Frontal cortex (tissue), 4 donors: ENCODE results near the gene RGS7. TPM values are rescaled to one million over a fixed set of nuclear protein-coding genes. Genes with fewer than 3 reads are reported as not detected.
A peak's percentile ranks its signal among the peaks of the same experiment; 100 is the strongest.
"Not testable (repeated sequence)": the region's sequence is repeated elsewhere in the genome, so short reads cannot be mapped to it uniquely, and the experiment has no call there.

ENCODE experiments used
- DNase-seq, 2 donors: peaks; one replicate each; pipeline ENCODE4 v3.0.0; 2012; ENCODE audit warnings: low spot score in 2 of 2
- FAIRE-seq: peaks from 2 replicates; lab custom pipeline; 2012; peaks lifted over from hg19 to GRCh38; lab: Jason Lieb, UNC
- total RNA-seq: library from RNA; depleted of rRNA; stranded (reverse); fragments of >200 nt; gene quantifications from one replicate; pipeline ENCODE4 v1.2.3, GENCODE V29; 2014
- donor health status: control.
- donor health status: control.
- donor health status: control.

The RGS7 gene
- total RNA-seq, 1 donor from 2014 or later: 20.0 TPM

DNA sequence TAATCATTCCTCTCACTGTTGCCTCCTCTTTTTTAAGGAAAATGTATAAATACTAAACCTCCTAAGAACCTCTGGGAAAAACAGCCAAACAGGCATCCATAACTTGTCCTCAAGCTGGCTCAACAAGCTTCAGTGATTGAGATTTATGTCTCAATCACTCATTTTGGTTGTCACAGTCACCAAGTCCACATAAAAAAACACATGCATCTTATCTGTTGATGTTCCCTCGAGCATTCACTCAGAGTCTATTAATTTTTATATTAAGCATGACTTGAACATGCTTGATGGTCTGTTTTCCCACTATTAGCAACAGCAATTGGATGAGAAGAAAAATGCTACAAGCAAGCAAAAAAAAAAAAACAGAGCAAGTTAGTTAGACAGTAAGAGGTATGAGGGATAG, 254.3 kb downstream of the RGS7 start:
- no peak for FAIRE-seq
- DNase-seq: no peak

DNA sequence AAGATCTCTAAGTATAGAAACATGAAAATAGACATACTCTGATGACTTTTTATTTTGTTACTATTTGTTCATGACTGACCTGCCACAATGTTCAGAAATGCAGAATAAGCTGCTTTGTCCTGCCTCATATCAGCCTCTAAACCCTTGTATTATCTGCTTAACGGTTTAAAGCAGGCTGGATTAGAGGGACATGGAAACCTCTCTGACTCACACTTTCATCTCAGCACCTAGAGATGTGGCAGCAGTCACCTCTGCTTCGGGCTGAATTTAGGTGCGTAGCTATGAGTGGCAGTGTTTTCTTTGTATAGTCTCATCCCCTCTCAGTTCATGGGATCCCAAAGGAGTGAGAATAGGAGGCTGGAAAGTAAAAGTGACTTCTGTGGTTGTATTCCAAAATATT, 255.4 kb downstream of the RGS7 start:
- no peak for FAIRE-seq

DNA sequence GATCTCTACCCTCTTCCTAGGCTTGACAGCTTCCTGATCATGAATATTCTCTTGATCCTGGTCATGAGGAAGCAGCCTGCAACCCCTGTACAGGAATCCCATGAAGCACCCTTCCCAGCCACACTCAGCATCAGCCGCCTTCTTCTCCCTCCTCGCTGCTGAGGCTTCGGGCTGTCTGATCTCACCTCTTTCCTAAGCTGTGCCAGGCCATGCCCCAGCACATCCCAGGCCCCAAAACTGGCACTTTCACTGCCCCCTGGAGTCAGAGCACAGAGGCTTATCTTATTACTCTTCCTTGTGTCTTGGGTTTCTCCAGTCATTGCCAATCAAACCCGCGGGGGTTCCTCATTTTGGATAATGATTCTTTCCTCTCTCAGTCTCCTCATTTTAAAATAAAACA, 259.5 kb downstream of the RGS7 start:
- DNase-seq (no peak), FAIRE-seq (no peak)

More for the DNA sequence above, 255.4 kb downstream of the RGS7 start:
- no peak for DNase-seq

DNA sequence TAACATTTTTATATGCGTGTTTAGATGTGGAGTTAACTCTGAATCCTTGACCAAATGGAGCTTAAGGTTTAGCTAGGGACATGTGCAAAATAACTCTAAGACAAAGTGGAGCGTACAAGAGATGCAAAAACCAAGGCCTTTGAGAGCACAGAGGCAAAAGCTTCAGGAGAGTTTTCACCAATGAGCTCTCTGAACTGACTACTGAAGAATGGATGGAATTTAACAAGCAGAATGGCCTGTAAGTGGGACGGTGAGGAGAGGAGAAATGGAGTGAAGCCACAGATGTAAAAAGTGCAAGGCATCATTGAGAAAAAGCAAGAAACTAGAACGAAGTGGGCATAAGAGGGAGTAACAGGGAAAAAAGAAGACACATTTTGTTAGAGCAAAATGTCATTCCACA, 260.0 kb downstream of the RGS7 start:
- no peak for FAIRE-seq
- DNase-seq: no peak

DNA sequence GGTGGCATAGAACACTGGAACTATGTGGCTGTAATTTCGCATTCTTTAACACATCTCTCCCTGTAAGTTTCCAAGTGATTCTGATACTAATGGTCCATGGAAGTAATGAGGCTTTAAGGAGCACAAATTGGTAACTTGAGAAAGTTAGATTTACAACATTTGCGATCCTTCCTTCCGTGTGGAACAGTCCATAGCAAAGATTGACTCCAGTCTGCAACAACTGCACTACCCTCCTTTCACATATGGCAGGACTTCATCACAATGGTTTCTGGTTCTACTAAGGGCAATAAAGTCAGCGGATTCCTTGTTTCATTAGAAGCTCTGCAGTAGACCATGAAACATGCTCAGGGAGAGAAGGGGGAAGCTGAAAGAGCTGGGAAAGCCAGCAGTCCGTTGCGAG, 261.2 kb downstream of the RGS7 start:
- FAIRE-seq: no peak

DNA sequence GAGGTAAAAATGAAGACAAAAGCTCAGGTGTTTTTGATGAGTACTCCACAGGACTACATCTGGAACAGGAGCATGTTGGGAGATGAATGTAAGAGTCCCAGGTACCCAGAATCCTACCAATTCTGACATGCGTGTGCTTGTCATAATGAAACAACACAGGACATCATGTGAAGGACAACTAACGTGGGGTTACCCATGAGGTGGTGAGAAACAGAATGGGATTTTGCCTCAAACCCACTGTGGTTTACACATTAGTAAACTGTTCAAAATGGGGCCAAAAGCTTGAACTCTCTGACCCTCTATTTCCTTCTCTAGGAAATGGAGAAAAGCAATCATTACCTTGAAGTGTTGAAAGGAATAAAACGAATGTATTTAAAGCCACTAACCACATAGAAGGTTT, 266.2 kb downstream of the RGS7 start:
- no peak for FAIRE-seq
- DNase-seq: no peak

More for the DNA sequence above, 261.2 kb downstream of the RGS7 start:
- DNase-seq: no peak

DNA sequence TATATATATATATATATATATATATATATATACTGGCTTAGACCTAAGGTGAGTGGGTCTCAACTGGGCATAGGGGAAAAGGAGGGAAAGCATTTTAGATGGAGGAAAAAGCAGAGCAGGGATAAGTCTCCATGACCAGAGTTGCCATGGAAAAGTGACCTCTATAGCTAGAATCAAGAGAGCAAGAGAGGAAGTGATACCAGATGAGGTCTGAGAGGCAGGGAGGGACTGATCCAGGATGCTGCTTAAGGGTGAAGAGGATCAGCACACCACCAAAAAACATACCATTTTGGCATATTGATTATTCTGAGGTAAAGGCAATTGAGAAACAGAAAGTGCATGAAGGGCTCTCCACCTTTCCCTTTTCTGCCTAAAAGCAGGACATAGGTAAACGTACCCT, 267.9 kb downstream of the RGS7 start:
- not testable (repeated sequence) for FAIRE-seq, DNase-seq

DNA sequence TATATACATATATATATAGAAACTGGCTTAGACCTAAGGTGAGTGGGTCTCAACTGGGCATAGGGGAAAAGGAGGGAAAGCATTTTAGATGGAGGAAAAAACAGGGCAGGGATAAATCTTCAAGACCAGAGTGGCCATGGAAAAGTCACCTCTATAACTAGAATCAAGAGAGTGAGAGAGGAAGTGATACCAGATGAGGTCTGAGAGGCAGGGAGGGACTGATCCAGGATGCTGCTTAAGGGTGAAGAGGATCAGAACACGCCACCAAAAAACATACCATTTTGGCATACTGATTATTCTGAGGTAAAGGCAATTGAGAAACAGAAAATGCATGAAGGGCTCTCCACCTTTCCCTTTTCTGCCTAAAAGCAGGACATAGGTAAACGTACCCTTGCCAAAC, 268.9 kb downstream of the RGS7 start:
- FAIRE-seq, DNase-seq: not testable (repeated sequence)

DNA sequence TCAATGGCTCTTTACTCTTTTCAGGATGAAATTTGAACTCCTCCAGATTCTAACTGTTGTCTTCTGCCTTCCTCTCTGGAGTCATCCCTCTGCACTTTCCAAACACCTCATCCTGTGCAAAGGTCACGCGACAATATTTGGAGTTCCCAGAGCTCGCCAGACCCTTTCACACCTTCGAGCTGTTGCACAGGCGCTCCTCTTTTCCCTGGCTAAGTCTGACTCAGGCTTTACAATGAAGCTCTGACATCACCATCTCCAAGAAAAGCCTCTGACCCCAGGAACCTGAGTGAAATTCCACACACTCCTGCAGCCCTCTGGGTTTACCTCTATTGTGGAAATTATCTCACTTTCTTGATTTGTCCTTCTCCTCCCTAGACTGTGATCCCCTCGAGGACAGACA, 270.3 kb downstream of the RGS7 start:
- no peak for FAIRE-seq
- no peak for DNase-seq

DNA sequence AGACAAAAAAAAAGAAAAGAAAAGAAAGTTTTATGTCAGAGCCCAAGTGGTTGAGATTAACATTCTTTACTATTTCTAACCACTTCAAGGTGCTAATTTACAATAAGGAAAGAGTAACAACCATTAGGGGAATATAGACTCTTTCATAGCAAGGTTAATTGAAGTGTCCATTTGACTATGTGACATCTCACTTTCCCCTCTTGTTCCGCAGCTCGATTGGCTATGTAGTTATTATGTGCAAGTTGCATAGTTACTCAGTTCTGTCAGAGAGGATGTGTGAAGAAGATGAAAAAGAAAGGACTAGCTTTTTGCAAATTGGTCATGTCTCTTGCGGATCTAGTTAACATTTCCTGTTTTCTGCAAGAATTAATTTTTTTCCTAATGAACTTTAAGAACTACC, 273.7 kb downstream of the RGS7 start:
- FAIRE-seq (no peak), DNase-seq (no peak)

DNA sequence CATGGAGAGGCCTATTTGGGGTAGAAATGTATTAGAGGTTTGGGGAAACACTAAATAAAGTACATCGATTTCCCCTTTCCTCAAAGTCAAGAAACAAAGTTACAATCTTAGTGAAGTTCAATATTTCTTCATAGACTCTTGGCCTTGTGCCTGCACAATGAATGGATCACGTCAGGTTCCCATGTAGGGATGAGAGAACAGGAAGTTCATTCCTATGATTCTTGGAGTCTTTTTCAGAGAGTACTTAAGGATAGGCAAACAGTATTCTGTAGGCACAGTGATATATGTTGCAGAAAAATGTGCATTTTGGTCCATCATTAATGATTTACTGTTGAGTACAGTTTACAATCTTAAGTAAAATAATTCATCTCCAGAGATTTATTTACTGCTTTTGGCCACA, 275.5 kb downstream of the RGS7 start:
- DNase-seq (no peak), FAIRE-seq (no peak)

DNA sequence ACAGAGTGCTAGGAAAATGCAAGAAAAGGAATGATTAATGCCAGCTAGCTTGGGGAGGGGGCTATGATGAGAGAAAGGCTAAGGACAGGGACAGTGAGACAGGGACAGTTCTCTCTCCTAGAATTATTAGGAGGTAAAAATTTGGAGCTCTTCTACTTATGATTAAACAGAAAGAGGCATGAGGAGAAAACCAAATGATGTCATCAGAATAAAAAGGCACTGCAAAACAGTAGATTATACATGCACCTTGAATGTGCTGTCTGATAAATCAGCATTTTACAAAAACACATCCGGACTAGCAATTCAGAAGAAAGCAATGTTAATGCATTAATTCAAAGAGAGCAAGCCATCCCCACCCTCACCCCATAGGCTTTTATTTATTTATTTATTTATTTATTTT, 277.5 kb downstream of the RGS7 start:
- DNase-seq (no peak), FAIRE-seq (no peak)

DNA sequence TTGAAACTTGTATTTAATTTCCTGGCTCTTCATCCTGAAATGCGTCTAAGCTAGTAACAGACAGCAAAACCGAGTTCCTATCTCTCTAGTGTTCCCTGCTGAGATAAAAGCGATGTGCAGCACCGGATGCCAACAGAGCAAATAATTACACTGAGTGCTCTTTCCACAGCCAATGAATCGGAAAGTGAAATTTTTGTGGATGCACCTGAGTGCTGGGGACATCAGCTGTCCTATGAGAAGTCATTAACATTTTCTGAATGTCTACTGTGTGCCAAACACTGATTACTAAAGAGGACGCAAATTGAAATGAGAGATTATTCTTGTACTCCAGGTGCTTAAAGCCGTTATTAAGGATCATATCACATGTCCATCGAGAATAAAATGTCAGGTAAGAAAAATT, 278.0 kb downstream of the RGS7 start:
- FAIRE-seq: no peak
- no peak for DNase-seq

DNA sequence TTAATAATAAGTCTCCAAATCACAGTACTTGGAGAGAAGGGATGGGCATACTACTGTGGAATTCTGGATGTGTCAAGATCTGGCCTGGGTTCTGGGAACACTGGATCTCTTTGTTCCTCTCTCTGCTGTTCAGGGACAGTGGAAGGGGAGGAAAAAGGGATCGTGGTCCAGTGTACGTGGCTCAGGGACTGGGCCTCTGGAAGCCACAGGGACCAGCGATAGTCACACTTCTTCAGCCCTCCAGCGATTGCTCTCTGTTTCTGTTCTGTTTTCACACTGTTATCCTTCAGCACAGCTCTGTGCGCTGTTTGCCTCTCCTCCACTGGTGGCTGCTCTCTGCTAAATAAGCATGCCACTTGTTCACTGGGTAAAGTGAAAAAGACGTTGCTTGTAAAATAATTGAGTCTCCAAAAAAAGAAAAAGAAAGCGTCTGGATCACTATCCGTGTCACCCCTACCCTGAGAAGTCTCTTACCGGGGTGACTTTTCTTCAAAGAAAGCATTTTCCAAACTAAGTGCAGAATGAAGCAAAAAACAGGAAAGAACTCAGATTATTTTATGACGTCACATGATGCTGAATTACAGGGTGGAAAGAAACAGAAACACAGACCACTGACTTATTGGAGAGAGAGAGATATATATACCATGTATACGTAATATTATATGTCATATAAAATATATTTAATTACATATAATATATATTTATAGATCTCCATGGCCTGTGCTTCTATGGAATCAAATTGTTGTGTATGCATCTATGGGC, 279.4 kb downstream of the RGS7 start:
- peak; percentile 21 for FAIRE-seq

DNA sequence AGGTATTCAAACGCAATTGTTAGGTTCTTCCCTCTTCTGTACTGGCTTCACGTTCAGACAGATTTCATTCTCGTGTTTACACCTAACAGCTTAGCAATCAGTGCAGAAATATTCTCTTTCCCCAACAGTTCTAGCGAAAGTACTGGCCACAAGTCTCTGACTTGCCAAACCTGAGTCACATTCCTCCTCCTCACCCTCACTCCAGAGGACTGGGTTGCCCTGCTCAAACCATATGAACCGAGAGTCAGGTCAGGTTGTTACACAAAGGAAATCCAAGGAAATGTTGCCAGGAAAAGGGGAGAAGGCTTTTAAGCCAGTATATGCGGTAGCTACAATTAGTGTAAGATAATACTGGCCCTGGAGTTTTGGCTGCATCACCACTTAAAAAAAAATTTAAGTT, 282.5 kb downstream of the RGS7 start:
- no peak for DNase-seq

More for the DNA sequence above, 279.4 kb downstream of the RGS7 start:
- no peak for DNase-seq

DNA sequence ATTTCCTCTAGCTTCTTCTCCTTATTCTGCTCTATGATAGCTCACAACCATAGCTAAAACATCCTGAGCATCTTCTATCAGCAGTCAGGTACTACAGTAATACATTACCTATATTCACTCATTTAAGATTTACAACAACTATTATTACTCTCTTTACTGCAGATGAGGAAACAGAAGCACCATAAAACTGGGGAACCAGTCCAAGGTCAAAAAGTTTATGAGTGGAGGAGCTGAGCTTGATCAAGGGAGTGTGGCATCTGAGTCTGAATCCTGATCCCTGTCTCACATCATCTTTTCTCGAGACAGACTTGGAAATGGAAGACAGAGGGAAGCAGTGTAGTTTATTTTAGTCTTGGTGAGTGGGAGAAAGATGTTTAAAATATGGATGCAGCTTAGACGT, 288.6 kb downstream of the RGS7 start:
- DNase-seq: no peak
- FAIRE-seq: no peak

More for the DNA sequence above, 282.5 kb downstream of the RGS7 start:
- no peak for FAIRE-seq

DNA sequence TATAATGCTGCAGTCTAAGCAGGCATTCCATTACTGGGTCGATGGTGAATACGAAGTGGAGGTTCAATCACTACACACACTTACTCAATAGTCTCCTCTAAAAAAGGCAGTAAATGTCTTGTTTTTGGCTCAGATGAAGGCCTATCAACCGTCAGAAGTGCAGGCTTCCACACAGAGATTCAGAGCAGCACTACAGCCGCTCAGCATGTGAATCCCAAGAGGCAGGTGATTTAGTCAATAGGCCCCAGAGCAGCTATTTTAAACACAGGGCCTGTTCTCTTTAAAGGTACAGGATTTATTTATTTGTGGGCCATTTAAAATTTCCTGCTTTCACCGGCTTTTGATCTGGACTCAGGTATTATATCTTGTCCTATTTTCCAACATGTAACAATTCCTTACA, 293.7 kb downstream of the RGS7 start:
- FAIRE-seq (no peak), DNase-seq (no peak)

DNA sequence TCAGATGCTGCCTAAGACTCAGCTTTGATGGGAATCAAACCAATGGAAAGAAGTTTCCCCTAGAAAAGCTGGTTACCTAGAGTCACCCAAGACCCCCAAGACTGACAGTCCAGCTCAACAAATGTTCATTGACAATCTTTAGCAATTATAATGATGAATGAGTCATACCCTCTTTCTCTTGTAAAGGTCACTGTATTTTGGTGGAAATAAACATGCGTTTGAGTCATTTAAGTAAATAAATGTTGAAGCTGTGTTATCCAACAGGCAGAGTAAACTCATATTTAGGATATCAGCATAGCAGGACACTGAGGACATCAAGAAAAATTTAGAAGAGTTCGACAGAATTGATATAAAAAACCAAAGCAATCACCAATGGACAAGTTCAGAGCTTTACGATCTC, 295.9 kb downstream of the RGS7 start:
- FAIRE-seq (no peak), DNase-seq (no peak)

DNA sequence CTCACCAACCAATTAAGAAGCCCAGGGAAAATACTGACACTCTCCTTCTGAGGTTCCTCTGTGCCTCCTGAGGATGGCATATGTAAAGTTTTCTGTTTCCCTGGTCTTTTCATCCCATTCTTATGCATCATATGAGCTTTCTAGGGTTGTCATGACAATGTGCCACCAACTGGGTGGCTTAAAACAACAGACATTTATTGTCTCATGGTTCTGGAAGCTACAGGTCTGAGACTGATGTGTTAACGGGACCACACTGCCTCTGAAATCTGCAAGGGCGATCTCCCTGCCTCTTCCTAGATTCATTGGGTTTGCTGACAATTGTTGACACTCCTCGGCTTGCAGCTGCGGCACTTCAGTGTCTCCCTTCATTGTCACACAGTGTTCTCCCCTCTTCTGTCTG, 308.4 kb downstream of the RGS7 start:
- FAIRE-seq (no peak), DNase-seq (no peak)

DNA sequence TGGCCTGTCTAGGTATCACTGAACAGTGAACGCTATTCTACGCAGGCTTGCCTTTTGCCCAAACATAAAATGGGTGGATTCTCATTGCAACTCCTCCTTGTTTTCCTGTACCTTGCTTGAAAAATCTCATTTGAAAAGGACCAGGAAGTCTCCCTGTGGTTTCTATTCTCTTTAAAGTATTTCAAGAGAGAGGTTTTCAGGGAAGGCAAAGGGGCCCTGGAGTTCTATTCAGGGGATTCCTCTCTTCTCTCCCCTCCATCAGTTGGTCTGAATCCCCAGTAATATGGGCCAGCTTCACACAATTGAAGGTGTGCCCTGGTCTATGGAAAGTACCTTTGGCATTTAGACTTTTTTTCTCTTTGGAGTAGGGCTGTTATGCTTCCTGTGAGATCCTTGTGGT, 311.3 kb downstream of the RGS7 start:
- DNase-seq (no peak), FAIRE-seq (no peak)

DNA sequence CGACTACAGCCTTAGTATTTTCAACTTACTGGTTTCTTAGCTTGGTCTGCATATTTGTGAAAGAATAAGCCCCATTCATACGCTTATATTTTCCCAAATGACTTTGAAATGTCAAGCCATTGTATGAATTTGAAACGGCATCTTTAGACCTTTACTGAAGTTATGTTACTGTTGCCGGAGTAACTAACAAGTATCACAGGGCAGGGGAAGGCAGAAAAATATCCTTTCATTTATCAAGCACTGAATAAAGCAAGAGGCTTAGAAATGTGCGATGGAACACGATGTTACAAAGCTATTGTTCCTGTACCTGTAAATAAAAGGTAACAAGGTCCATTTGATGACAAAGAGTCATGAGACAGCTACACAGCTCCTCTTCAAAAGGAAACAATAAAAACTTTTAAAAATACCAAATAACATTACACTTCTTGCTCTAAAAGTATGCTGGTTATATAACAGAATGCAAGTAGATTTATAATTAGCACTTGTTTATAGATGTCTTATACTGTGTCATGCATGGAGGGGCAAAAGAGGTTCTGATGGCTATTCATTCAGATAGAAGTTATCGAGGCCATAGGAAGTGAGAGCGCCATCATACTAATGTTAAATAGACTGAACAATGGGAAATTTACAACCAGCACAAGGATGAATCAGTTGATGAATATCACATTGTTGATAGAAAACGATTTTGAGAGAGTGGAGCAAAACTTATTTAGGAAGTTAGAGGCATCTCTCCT, 322.6 kb downstream of the RGS7 start:
- no peak for FAIRE-seq
- DNase-seq: no peak
